Adrenal gland (tissue), 5 donors: ENCODE measurements around the gene CTSW.

Experiments used
- CTCF ChIP-seq, 6 experiments: fragments of 450-650 bp in 4 of 6; fragments of 200-600 bp in 2 of 6; sonication (generic) in 1 of 6; IDR thresholded peaks; 1 replicate in 5 of 6; 2 replicates in 1 of 6; pipeline versions ENCODE4 v1.5.1 to v1.8.0; 2016 to 2021; ENCODE audit warnings: antibody characterized with exemption in 6 of 6, mild to moderate bottlenecking in 2 of 6, moderate library complexity in 1 of 6
- POLR2A ChIP-seq, 2 donors: fragments of 450-650 bp; IDR thresholded peaks; one replicate each; pipeline ENCODE4 v1.6.1; 2017; ENCODE audit warnings: antibody characterized with exemption in 2 of 2, mild to moderate bottlenecking in 2 of 2, moderate library complexity in 1 of 2
- donor health status: DM: no; HTN: no; CAD: no.

- TF ChIP-seq CTCF (IDR thresholded peaks at IDR 0.05) (no peak), POLR2A (IDR thresholded peaks at IDR 0.05) (no peak)
Observed at GRCh38 chr11:65917077-65917433, 37.4 kb downstream of the CTSW start.
